B cell (primary cell): Measurements from ENCODE around the gene KCTD10.

Source experiments
- EZH2 ChIP-seq: IDR thresholded peaks from 2 replicates; pipeline ENCODE4 v1.6.1; 2012; ENCODE audit warnings: borderline replicate concordance, low read depth, mild to moderate bottlenecking, moderate library complexity, low read length; ENCODE audit not compliant: insufficient read depth, poor library complexity, severe bottlenecking
- TF ChIP-seq, protein P1 (sequence below): fragments of 200-600 bp; IDR thresholded peaks from one replicate; pipeline ENCODE4 v1.8.0; 2022; ENCODE audit warnings: antibody characterized with exemption, mild to moderate bottlenecking

DNA sequence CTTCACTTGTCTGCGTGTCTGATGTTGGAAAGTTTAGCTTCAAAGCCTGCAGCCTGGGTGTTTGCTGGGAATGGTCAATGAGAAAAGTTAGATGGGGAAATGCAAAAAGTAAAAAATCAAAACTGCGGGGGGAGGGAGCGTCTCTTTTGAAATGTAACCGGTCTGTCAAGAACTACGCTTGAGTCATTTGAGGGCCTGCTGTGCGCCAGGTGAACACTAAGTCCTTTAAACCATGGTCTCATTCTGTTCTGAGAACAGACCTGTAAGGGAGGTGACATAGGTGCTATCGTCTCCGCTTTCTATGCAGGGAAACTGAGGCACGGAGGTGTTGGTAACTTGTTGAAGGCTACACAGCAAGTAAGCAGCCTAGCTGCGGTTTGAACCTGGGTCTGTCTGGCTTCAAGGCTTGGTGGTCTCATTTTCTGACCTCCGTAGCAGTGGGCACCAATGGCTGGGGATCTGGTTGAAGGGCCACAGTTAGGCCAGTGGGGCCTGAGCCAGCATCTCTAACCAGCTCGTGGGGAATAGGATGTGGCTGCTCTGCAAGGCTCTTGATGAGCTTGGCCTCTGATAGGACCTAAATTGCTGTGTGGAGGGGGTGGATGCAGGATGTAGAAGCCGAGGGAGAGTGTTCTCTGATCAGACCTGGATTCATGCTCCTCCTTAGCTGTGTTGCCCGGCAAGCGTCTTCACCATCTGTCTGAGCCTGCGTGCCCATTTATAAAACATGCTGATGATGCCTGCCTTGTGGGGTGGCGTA lies 41.5 kb downstream of the KCTD10 start:
- TF ChIP-seq, protein P1, sequence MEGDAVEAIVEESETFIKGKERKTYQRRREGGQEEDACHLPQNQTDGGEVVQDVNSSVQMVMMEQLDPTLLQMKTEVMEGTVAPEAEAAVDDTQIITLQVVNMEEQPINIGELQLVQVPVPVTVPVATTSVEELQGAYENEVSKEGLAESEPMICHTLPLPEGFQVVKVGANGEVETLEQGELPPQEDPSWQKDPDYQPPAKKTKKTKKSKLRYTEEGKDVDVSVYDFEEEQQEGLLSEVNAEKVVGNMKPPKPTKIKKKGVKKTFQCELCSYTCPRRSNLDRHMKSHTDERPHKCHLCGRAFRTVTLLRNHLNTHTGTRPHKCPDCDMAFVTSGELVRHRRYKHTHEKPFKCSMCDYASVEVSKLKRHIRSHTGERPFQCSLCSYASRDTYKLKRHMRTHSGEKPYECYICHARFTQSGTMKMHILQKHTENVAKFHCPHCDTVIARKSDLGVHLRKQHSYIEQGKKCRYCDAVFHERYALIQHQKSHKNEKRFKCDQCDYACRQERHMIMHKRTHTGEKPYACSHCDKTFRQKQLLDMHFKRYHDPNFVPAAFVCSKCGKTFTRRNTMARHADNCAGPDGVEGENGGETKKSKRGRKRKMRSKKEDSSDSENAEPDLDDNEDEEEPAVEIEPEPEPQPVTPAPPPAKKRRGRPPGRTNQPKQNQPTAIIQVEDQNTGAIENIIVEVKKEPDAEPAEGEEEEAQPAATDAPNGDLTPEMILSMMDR = no peak
- TF ChIP-seq EZH2 = no peak
